Mesenchymal stem cell (in vitro differentiated cells and primary cell): Measurements from ENCODE around the gene CDH23.

ENCODE experiments used
- DNase-seq: peaks from one replicate; pipeline ENCODE4 v3.0.0-alpha.2; 2013
- H2AFZ ChIP-seq: one replicate; pipeline ENCODE4 v1.6.1; 2013; ENCODE audit warnings: low read depth, mild to moderate bottlenecking, control low read depth, inconsistent platforms, low read length, moderate library complexity
- H2AK5ac ChIP-seq: 2 replicates; pipeline ENCODE4 v1.6.1; 2013; ENCODE audit warnings: low read length, moderate library complexity, mild to moderate bottlenecking, inconsistent platforms; ENCODE audit not compliant: severe bottlenecking
- H2BK120ac ChIP-seq: one replicate; pipeline ENCODE4 v1.6.1; 2013; ENCODE audit warnings: low read depth, mild to moderate bottlenecking, inconsistent platforms, low read length, moderate library complexity
- H2BK12ac ChIP-seq, 2 experiments: one replicate each; pipeline ENCODE4 v1.6.1; 2013; ENCODE audit warnings: inconsistent platforms in 2 of 2, low read length in 2 of 2, mild to moderate bottlenecking in 2 of 2, moderate library complexity in 2 of 2, control low read depth in 1 of 2
- H2BK15ac ChIP-seq: one replicate; pipeline ENCODE4 v1.6.1; 2013; ENCODE audit warnings: mild to moderate bottlenecking, low read depth, inconsistent platforms; ENCODE audit not compliant: poor library complexity, severe bottlenecking
- H2BK5ac ChIP-seq: 2 replicates; pipeline ENCODE4 v1.6.1; 2013; ENCODE audit warnings: low read depth, mild to moderate bottlenecking, low read length, control low read depth, inconsistent platforms; ENCODE audit not compliant: poor library complexity, severe bottlenecking
- H3K14ac ChIP-seq, 2 experiments: one replicate each; pipeline ENCODE4 v1.6.1; 2013; ENCODE audit warnings: inconsistent platforms in 2 of 2, low read length in 2 of 2, control low read depth in 1 of 2, mild to moderate bottlenecking in 1 of 2, moderate library complexity in 1 of 2
- H3K18ac ChIP-seq, 2 experiments: one replicate each; pipeline ENCODE4 v1.6.1; 2013; ENCODE audit warnings: inconsistent platforms in 2 of 2, low read length in 2 of 2, control low read depth in 1 of 2, low read depth in 1 of 2, mild to moderate bottlenecking in 1 of 2
- H3K23ac ChIP-seq, 2 experiments: one replicate each; pipeline ENCODE4 v1.6.1; 2013; ENCODE audit warnings: inconsistent platforms in 2 of 2, low read length in 2 of 2, mild to moderate bottlenecking in 2 of 2, moderate library complexity in 2 of 2, control low read depth in 1 of 2
- H3K27ac ChIP-seq: 2 replicates; pipeline ENCODE4 v1.5.1; 2013; ENCODE audit warnings: mild to moderate bottlenecking, moderate library complexity, low read length, control low read depth, inconsistent platforms; ENCODE audit not compliant: poor library complexity, severe bottlenecking
- H3K27me3 ChIP-seq, 2 experiments: 2 replicates each; pipeline versions ENCODE4 v1.6.1 to v1.7.0; 2013; ENCODE audit warnings: low read length in 2 of 2, mild to moderate bottlenecking in 2 of 2, moderate library complexity in 2 of 2, control low read depth in 1 of 2, inconsistent platforms in 1 of 2; ENCODE audit not compliant: control insufficient read depth in 1 of 2, insufficient read depth in 1 of 2
- H3K36me3 ChIP-seq, 2 experiments: 2 replicates each; pipeline versions ENCODE4 v1.6.1 to v1.7.0; 2013; ENCODE audit warnings: low read length in 2 of 2, control low read depth in 1 of 2, inconsistent platforms in 1 of 2, low read depth in 1 of 2, mild to moderate bottlenecking in 1 of 2; ENCODE audit not compliant: insufficient read depth in 2 of 2, control insufficient read depth in 1 of 2
- H3K4ac ChIP-seq, 2 experiments: one replicate each; pipeline ENCODE4 v1.6.1; 2013; ENCODE audit warnings: inconsistent platforms in 2 of 2, low read length in 2 of 2, mild to moderate bottlenecking in 2 of 2, moderate library complexity in 2 of 2, control low read depth in 1 of 2, low read depth in 1 of 2
- H3K4me1 ChIP-seq: 2 replicates; pipeline ENCODE4 v1.6.1; 2013; ENCODE audit warnings: low read depth, low read length, control low read depth; ENCODE audit not compliant: control insufficient read depth, insufficient read depth
- H3K4me2 ChIP-seq: 2 replicates; pipeline ENCODE4 v1.6.1; 2013; ENCODE audit warnings: low read length, mild to moderate bottlenecking, inconsistent platforms; ENCODE audit not compliant: poor library complexity, severe bottlenecking
- H3K4me3 ChIP-seq, 2 experiments: 2 replicates each; pipeline versions ENCODE4 v1.5.1 to v1.7.0; 2013; ENCODE audit warnings: low read length in 2 of 2, mild to moderate bottlenecking in 2 of 2, control low read depth in 1 of 2, low read depth in 1 of 2; ENCODE audit not compliant: insufficient read depth in 1 of 2
- H3K79me1 ChIP-seq: replicated peaks from 2 replicates; pipeline ENCODE4 v1.6.1; 2013; ENCODE audit warnings: mild to moderate bottlenecking, control low read depth, low read length, inconsistent platforms; ENCODE audit not compliant: poor library complexity, severe bottlenecking
- H3K9ac ChIP-seq: 2 replicates; pipeline ENCODE4 v1.7.0; 2013; ENCODE audit warnings: mild to moderate bottlenecking, low read length, moderate library complexity
- H3K9me3 ChIP-seq: 2 replicates; pipeline ENCODE4 v1.7.0; 2013; ENCODE audit warnings: mild to moderate bottlenecking, low read length; ENCODE audit not compliant: control insufficient read depth
- H4K8ac ChIP-seq: one replicate; pipeline ENCODE4 v1.6.1; 2013; ENCODE audit warnings: inconsistent platforms, mild to moderate bottlenecking, low read length, moderate library complexity
- H4K91ac ChIP-seq: one replicate; pipeline ENCODE4 v1.6.1; 2013; ENCODE audit warnings: mild to moderate bottlenecking, low read length, inconsistent platforms
- WGBS: methylation state at CpG from one replicate; pipeline ENCODE4 v1.1.7; 2013; ENCODE audit warnings: mixed read lengths; 5-methylcytosine and 5-hydroxymethylcytosine counted together

The CDH23 gene

GRCh38 chr10:71534568-71535194 is 138.0 kb downstream of the CDH23 start:
- Histone ChIP-seq H3K4me3 (no peak overlapping the region), H2BK15ac (no peak overlapping the region), H2AK5ac (no peak overlapping the region), H3K18ac (no peak overlapping the region), H2BK5ac (no peak overlapping the region), H3K9ac (no peak overlapping the region), H3K4me1 (peaks cover under 1% of the 10 kb centered on the region), H3K14ac (no peak overlapping the region), H3K27ac (no peak overlapping the region), H2BK12ac (no peak overlapping the region), H2BK120ac (no peak overlapping the region), H3K4me2 (no peak overlapping the region), H4K91ac (no peak overlapping the region), H3K23ac (no peak overlapping the region), H3K27me3 (peaks cover 10 to 56% of the 10 kb centered on the region in 2 experiments), H4K8ac (no peak overlapping the region), H2AFZ (no peak overlapping the region), H3K9me3 (no peaks in the 10 kb centered on the region), H3K79me1 (no peaks in the 10 kb centered on the region), H3K36me3 (no peaks in the 10 kb centered on the region), H3K4ac (no peak overlapping the region)
- 89% methylated on average over 4 of the region's 4 CpGs for WGBS
- no peak for DNase-seq

DNA sequence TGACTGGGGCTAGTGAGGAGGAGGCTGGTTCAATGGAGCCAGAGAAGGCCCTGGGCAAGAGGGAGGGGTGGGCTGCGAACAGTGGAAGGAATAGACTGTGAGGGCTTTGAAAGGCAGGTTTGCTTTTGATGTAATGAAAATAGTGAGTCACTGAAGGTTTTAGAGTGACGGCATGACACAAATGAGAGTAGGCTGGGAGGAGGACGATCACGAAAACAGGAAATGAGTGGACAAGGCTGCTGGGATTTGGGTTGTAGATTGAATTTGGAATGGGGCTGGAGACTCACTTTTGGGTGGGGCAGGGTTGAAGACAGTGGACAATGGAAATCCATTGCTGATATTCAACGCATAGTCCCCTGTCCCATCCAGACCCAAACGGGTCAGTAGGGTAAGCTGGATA is 139.6 kb downstream of the CDH23 start:
- Histone ChIP-seq H2AFZ (no peak overlapping the region), H3K9me3 (no peaks in the 10 kb centered on the region), H3K4ac (no peak overlapping the region), H3K79me1 (no peaks in the 10 kb centered on the region), H3K14ac (no peak overlapping the region), H3K4me1 (no peaks in the 10 kb centered on the region), H3K27me3 (peaks cover 25 to 71% of the 10 kb centered on the region in 2 experiments), H3K18ac (no peak overlapping the region), H3K23ac (no peak overlapping the region), H2BK15ac (no peak overlapping the region), H2BK120ac (no peak overlapping the region), H4K8ac (no peak overlapping the region), H3K9ac (no peak overlapping the region), H2BK5ac (no peak overlapping the region), H3K27ac (no peak overlapping the region), H3K4me3 (no peak overlapping the region), H4K91ac (no peak overlapping the region), H3K36me3 (no peaks in the 10 kb centered on the region), H2AK5ac (no peak overlapping the region), H2BK12ac (no peak overlapping the region), H3K4me2 (no peak overlapping the region)
- WGBS = 85% methylated on average over 6 of the region's 6 CpGs
- no peak for DNase-seq

DNA sequence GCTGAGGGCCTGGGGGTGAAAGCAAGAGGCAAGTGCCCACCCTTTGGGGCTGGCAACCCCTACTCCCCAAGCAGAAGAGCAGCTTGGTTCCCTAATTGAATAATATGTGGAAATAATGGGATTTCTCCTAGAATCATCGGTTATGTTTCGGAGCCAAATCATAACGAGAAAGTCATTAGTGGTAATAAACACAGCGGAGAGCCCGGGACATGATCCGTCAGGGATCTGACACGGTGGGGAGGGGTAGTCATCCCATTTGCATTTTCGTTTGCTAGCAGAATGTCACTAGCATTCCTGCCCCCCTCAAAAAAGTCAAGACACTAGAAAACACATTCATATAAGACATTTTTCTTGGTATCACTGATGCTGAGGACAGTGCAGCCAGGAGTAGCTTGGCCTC is 140.4 kb downstream of the CDH23 start:
- Histone ChIP-seq H2AK5ac (no peak overlapping the region), H3K27me3 (peaks cover 23 to 73% of the 10 kb centered on the region in 2 experiments), H4K8ac (no peak overlapping the region), H3K4me3 (no peak overlapping the region), H2BK15ac (no peak overlapping the region), H3K9ac (no peak overlapping the region), H3K36me3 (no peaks in the 10 kb centered on the region), H3K27ac (no peak overlapping the region), H2BK5ac (no peak overlapping the region), H3K23ac (no peak overlapping the region), H4K91ac (no peak overlapping the region), H3K4me1 (no peaks in the 10 kb centered on the region), H2AFZ (no peak overlapping the region), H3K4ac (no peak overlapping the region), H3K9me3 (no peaks in the 10 kb centered on the region), H3K14ac (no peak overlapping the region), H2BK120ac (no peak overlapping the region), H3K79me1 (no peaks in the 10 kb centered on the region), H3K4me2 (no peak overlapping the region), H3K18ac (no peak overlapping the region), H2BK12ac (no peak overlapping the region)
- 87% methylated on average over 8 of the region's 8 CpGs for WGBS
- no peak for DNase-seq

GRCh38 chr10:71537681-71538080 is 141.0 kb downstream of the CDH23 start:
- H3K27ac ChIP-seq = no peak overlapping the region
- no peak overlapping the region for H2AFZ ChIP-seq
- H2BK5ac ChIP-seq = no peak overlapping the region
- 84% methylated on average over 7 of the region's 7 CpGs for WGBS
- H3K4ac ChIP-seq = no peak overlapping the region
- no peak overlapping the region for H3K23ac ChIP-seq
- no peak overlapping the region for H2BK12ac ChIP-seq
- H2AK5ac ChIP-seq = no peak overlapping the region
- no peak overlapping the region for H2BK120ac ChIP-seq
- H3K9ac ChIP-seq = no peak overlapping the region
- H3K18ac ChIP-seq = no peak overlapping the region
- H3K4me1 ChIP-seq = no peaks in the 10 kb centered on the region
- H3K27me3 ChIP-seq = peaks cover 23 to 78% of the 10 kb centered on the region in 2 experiments
- no peaks in the 10 kb centered on the region for H3K36me3 ChIP-seq
- no peak overlapping the region for H4K8ac ChIP-seq
- H4K91ac ChIP-seq = no peak overlapping the region
- H3K14ac ChIP-seq = no peak overlapping the region
- no peak for DNase-seq
- no peak overlapping the region for H3K4me2 ChIP-seq
- no peaks in the 10 kb centered on the region for H3K9me3 ChIP-seq
- no peak overlapping the region for H2BK15ac ChIP-seq
- no peak overlapping the region for H3K4me3 ChIP-seq
- H3K79me1 ChIP-seq = no peaks in the 10 kb centered on the region
